PC-9 (cell line): ENCODE data around the gene SEC24D.

Experiments
- CTCF ChIP-seq: fragments of 200-600 bp; sonication (generic); conservative IDR thresholded peaks from 2 replicates; pipeline ENCODE4 v1.6.1; 2017; ENCODE audit warnings: mixed run types, antibody characterized with exemption, mild to moderate bottlenecking, moderate library complexity
- EZH2 ChIP-seq: fragments of 200-600 bp; sonication (generic); IDR thresholded peaks from 2 replicates; pipeline ENCODE4 v1.8.0; 2017; ENCODE audit warnings: antibody characterized with exemption, low read depth

- no peak for TF ChIP-seq CTCF
- no peak for TF ChIP-seq EZH2
Measured at GRCh38 chr4:118867311-118868067, 31.6 kb upstream of the SEC24D start.
